Measurements from ENCODE around the gene DCAF15.
A peak's percentile ranks its signal among the peaks of the same experiment; 100 is the strongest.

Gene DCAF15

DNA sequence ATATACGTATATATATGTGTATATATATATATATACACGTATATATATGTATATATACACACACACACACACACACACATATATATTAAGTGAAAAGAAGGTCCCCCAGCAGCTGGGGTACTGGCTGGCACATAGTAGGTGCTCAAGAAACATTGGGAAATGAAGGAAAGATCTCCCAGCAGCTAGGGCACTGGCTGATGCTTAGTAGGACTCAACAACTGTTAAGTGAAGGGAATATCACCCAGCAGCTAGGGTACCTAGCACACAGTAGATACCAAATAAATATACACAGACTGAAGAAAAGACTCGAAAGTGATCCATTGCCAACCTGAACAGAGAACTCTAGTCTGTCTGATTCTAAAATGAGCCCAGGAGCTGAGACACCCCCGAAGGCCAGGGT is 26.3 kb upstream of the DCAF15 start:
- WGBS = 82% methylated on average over 2 of the region's 4 CpGs
- H3K4me3 ChIP-seq (ENCODE audit: insufficient read depth in 1 of 2, low read depth in 1 of 2, low read length in 2 of 2) = no peak overlapping the region
- H2BK12ac ChIP-seq (ENCODE audit: low read length in 2 of 2) = no peak overlapping the region
- H3K4ac ChIP-seq (ENCODE audit: low read depth in 1 of 2, low read length in 2 of 2) = no peak overlapping the region
- H3K14ac ChIP-seq (ENCODE audit: low read length in 2 of 2) = no peak overlapping the region
- H4K8ac ChIP-seq (ENCODE audit: low read length) = no peak overlapping the region
- H3K36me3 ChIP-seq (ENCODE audit: control insufficient read depth in 1 of 2, insufficient read depth in 2 of 2, low read depth in 1 of 2, low read length in 2 of 2) = peaks cover 59 to 69% of the 10 kb centered on the region in 2 experiments
- no peaks in the 10 kb centered on the region for H3K27me3 ChIP-seq (ENCODE audit: control insufficient read depth in 1 of 2, insufficient read depth in 1 of 2, low read length in 2 of 2)
- H2BK5ac ChIP-seq (ENCODE audit: low read depth, low read length, poor library complexity, severe bottlenecking) = no peak overlapping the region
- no peaks in the 10 kb centered on the region for H3K79me1 ChIP-seq (replicated peaks; ENCODE audit: low read length, poor library complexity, severe bottlenecking)
- no peak for DNase-seq
- H2AFZ ChIP-seq (ENCODE audit: low read depth, low read length) = no peak overlapping the region
- no peak overlapping the region for H3K4me2 ChIP-seq (ENCODE audit: low read length, poor library complexity, severe bottlenecking)
- H3K27ac ChIP-seq (ENCODE audit: low read length, poor library complexity, severe bottlenecking) = no peak overlapping the region
- H3K9ac ChIP-seq (ENCODE audit: low read length) = no peak overlapping the region
- no peak overlapping the region for H2BK120ac ChIP-seq (ENCODE audit: low read depth, low read length)
- no peak overlapping the region for H2BK15ac ChIP-seq (ENCODE audit: low read depth, poor library complexity, severe bottlenecking)
- H3K23ac ChIP-seq (ENCODE audit: low read length in 2 of 2) = no peak overlapping the region
- H3K9me3 ChIP-seq (ENCODE audit: control insufficient read depth, low read length) = peaks cover 2% of the 10 kb centered on the region
- H4K91ac ChIP-seq (ENCODE audit: low read length) = no peak overlapping the region
- H3K4me1 ChIP-seq (ENCODE audit: control insufficient read depth, insufficient read depth, low read depth, low read length) = no peaks in the 10 kb centered on the region
- H3K18ac ChIP-seq (ENCODE audit: low read depth in 1 of 2, low read length in 2 of 2) = no peak overlapping the region
- no peak overlapping the region for H2AK5ac ChIP-seq (ENCODE audit: low read length, severe bottlenecking)

DNA sequence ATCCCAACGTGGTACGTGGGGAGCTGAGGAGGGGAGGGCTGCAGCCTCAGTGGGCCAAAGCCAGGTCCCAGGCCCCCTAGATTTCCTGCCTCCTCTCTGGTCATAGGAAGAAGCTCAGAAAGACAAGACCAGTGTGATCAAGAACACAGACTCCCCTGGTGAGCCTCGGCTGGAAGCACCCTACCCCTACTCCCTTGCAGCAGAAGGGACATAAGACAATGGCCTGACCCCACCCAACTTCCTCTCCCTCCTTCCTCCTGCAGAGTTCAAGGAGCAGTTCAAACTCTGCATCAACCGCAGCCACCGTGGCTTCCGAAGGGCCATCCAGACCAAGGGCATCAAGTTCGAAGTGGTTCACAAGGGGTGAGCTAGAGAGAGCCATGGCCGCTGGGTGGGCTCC is 25.6 kb upstream of the DCAF15 start:
- Histone ChIP-seq H3K14ac (ENCODE audit: low read length in 2 of 2) (no peak overlapping the region), H3K27ac (ENCODE audit: low read length, poor library complexity, severe bottlenecking) (no peak overlapping the region), H2BK12ac (ENCODE audit: low read length in 2 of 2) (no peak overlapping the region), H3K9me3 (ENCODE audit: control insufficient read depth, low read length) (no peaks in the 10 kb centered on the region), H3K4me2 (ENCODE audit: low read length, poor library complexity, severe bottlenecking) (no peak overlapping the region), H4K8ac (ENCODE audit: low read length) (no peak overlapping the region), H2BK15ac (ENCODE audit: low read depth, poor library complexity, severe bottlenecking) (no peak overlapping the region), H3K9ac (ENCODE audit: low read length) (no peak overlapping the region), H3K4ac (ENCODE audit: low read depth in 1 of 2, low read length in 2 of 2) (no peak overlapping the region), H2BK5ac (ENCODE audit: low read depth, low read length, poor library complexity, severe bottlenecking) (no peak overlapping the region), H3K79me1 (replicated peaks; ENCODE audit: low read length, poor library complexity, severe bottlenecking) (no peaks in the 10 kb centered on the region), H2AK5ac (ENCODE audit: low read length, severe bottlenecking) (no peak overlapping the region), H3K27me3 (ENCODE audit: control insufficient read depth in 1 of 2, insufficient read depth in 1 of 2, low read length in 2 of 2) (no peaks in the 10 kb centered on the region), H3K18ac (ENCODE audit: low read depth in 1 of 2, low read length in 2 of 2) (no peak overlapping the region), H3K4me1 (ENCODE audit: control insufficient read depth, insufficient read depth, low read depth, low read length) (no peaks in the 10 kb centered on the region), H2AFZ (ENCODE audit: low read depth, low read length) (no peak overlapping the region), H2BK120ac (ENCODE audit: low read depth, low read length) (no peak overlapping the region), H3K23ac (ENCODE audit: low read length in 2 of 2) (no peak overlapping the region), H4K91ac (ENCODE audit: low read length) (no peak overlapping the region), H3K36me3 (ENCODE audit: control insufficient read depth in 1 of 2, insufficient read depth in 2 of 2, low read depth in 1 of 2, low read length in 2 of 2) (peaks cover 55 to 69% of the 10 kb centered on the region in 2 experiments), H3K4me3 (ENCODE audit: insufficient read depth in 1 of 2, low read depth in 1 of 2, low read length in 2 of 2) (no peak overlapping the region)
- WGBS = 96% methylated on average over 8 of the region's 8 CpGs
- no peak for DNase-seq

DNA sequence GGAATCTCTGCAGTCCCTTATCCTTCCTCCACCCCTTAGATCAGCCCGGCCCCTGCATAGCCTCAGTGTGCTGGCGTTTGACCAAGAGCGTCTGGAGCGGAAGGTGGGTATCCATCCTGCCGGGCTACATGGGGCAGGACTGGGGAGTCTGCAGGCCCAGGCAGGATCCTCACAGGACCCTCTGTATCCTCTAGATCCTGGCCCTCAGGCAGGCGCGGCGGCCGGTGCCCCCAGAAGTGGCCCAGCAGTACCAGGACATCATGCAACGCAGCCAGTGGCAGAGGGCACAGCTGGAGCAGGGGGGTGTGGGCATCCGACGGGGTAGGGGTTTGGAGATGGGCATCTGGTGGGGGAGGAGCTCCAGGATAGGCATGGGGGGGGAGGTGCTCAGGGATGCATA is 23.0 kb upstream of the DCAF15 start:
- no peak overlapping the region for H2BK15ac ChIP-seq (ENCODE audit: low read depth, poor library complexity, severe bottlenecking)
- peak overlapping the region in 1 of 2 experiments; percentile 20 for H3K4me3 ChIP-seq (ENCODE audit: insufficient read depth in 1 of 2, low read depth in 1 of 2, low read length in 2 of 2)
- peaks cover 40 to 55% of the 10 kb centered on the region in 2 experiments for H3K36me3 ChIP-seq (ENCODE audit: control insufficient read depth in 1 of 2, insufficient read depth in 2 of 2, low read depth in 1 of 2, low read length in 2 of 2)
- no peak overlapping the region for H3K27ac ChIP-seq (ENCODE audit: low read length, poor library complexity, severe bottlenecking)
- no peak overlapping the region for H3K14ac ChIP-seq (ENCODE audit: low read length in 2 of 2)
- no peak overlapping the region for H2AK5ac ChIP-seq (ENCODE audit: low read length, severe bottlenecking)
- no peak overlapping the region for H2BK5ac ChIP-seq (ENCODE audit: low read depth, low read length, poor library complexity, severe bottlenecking)
- no peak overlapping the region for H2BK120ac ChIP-seq (ENCODE audit: low read depth, low read length)
- no peak overlapping the region for H3K4ac ChIP-seq (ENCODE audit: low read depth in 1 of 2, low read length in 2 of 2)
- H3K4me1 ChIP-seq (ENCODE audit: control insufficient read depth, insufficient read depth, low read depth, low read length) = no peaks in the 10 kb centered on the region
- no peak overlapping the region for H2BK12ac ChIP-seq (ENCODE audit: low read length in 2 of 2)
- no peak overlapping the region for H3K9ac ChIP-seq (ENCODE audit: low read length)
- no peak overlapping the region for H4K91ac ChIP-seq (ENCODE audit: low read length)
- H3K4me2 ChIP-seq (ENCODE audit: low read length, poor library complexity, severe bottlenecking) = no peak overlapping the region
- H2AFZ ChIP-seq (ENCODE audit: low read depth, low read length) = no peak overlapping the region
- no peak overlapping the region for H3K18ac ChIP-seq (ENCODE audit: low read depth in 1 of 2, low read length in 2 of 2)
- H4K8ac ChIP-seq (ENCODE audit: low read length) = no peak overlapping the region
- H3K27me3 ChIP-seq (ENCODE audit: control insufficient read depth in 1 of 2, insufficient read depth in 1 of 2, low read length in 2 of 2) = peaks cover 0 to 9% of the 10 kb centered on the region in 2 experiments
- no peak overlapping the region for H3K23ac ChIP-seq (ENCODE audit: low read length in 2 of 2)
- H3K9me3 ChIP-seq (ENCODE audit: control insufficient read depth, low read length) = no peaks in the 10 kb centered on the region
- no peaks in the 10 kb centered on the region for H3K79me1 ChIP-seq (replicated peaks; ENCODE audit: low read length, poor library complexity, severe bottlenecking)
- WGBS = 97% methylated on average over 10 of the region's 12 CpGs
- DNase-seq = no peak

- H2BK5ac ChIP-seq (ENCODE audit: low read depth, low read length, poor library complexity, severe bottlenecking) = no peak overlapping the region
- H3K9me3 ChIP-seq (ENCODE audit: control insufficient read depth, low read length) = no peaks in the 10 kb centered on the region
- H3K79me1 ChIP-seq (replicated peaks; ENCODE audit: low read length, poor library complexity, severe bottlenecking) = no peaks in the 10 kb centered on the region
- no peak overlapping the region for H3K4ac ChIP-seq (ENCODE audit: low read depth in 1 of 2, low read length in 2 of 2)
- no peak overlapping the region for H4K8ac ChIP-seq (ENCODE audit: low read length)
- peaks cover 0 to 15% of the 10 kb centered on the region in 2 experiments for H3K27me3 ChIP-seq (ENCODE audit: control insufficient read depth in 1 of 2, insufficient read depth in 1 of 2, low read length in 2 of 2)
- no peak for DNase-seq
- H3K9ac ChIP-seq (ENCODE audit: low read length) = no peak overlapping the region
- no peak overlapping the region for H3K14ac ChIP-seq (ENCODE audit: low read length in 2 of 2)
- H3K23ac ChIP-seq (ENCODE audit: low read length in 2 of 2) = no peak overlapping the region
- H2AK5ac ChIP-seq (ENCODE audit: low read length, severe bottlenecking) = no peak overlapping the region
- no peak overlapping the region for H3K18ac ChIP-seq (ENCODE audit: low read depth in 1 of 2, low read length in 2 of 2)
- H2BK12ac ChIP-seq (ENCODE audit: low read length in 2 of 2) = no peak overlapping the region
- no peaks in the 10 kb centered on the region for H3K4me1 ChIP-seq (ENCODE audit: control insufficient read depth, insufficient read depth, low read depth, low read length)
- no peak overlapping the region for H4K91ac ChIP-seq (ENCODE audit: low read length)
- H3K4me3 ChIP-seq (ENCODE audit: insufficient read depth in 1 of 2, low read depth in 1 of 2, low read length in 2 of 2) = peak overlapping the region in 1 of 2 experiments; percentile 10
- no peak overlapping the region for H2AFZ ChIP-seq (ENCODE audit: low read depth, low read length)
- no peak overlapping the region for H3K4me2 ChIP-seq (ENCODE audit: low read length, poor library complexity, severe bottlenecking)
- 91% methylated on average over 12 of the region's 17 CpGs for WGBS
- H2BK120ac ChIP-seq (ENCODE audit: low read depth, low read length) = no peak overlapping the region
- H3K27ac ChIP-seq (ENCODE audit: low read length, poor library complexity, severe bottlenecking) = no peak overlapping the region
- peaks cover 35 to 50% of the 10 kb centered on the region in 2 experiments for H3K36me3 ChIP-seq (ENCODE audit: control insufficient read depth in 1 of 2, insufficient read depth in 2 of 2, low read depth in 1 of 2, low read length in 2 of 2)
- no peak overlapping the region for H2BK15ac ChIP-seq (ENCODE audit: low read depth, poor library complexity, severe bottlenecking)
Observed at GRCh38 chr19:13929956-13930355, 22.4 kb upstream of the DCAF15 start.

Measured in mesenchymal stem cell (in vitro differentiated cells and primary cell).